GM06990 (cell line): ENCODE results near the gene FOXJ3.

Experiments
- DNase-seq: peaks from one replicate; pipeline ENCODE4 v3.0.0-alpha.2; 2011; ENCODE audit not compliant: insufficient read length; ENCODE audit errors: extremely low read depth
- H3K27me3 ChIP-seq: replicated peaks from 2 replicates; pipeline ENCODE4 v1.6.0; 2011; ENCODE audit warnings: low read length; ENCODE audit not compliant: control insufficient read depth, insufficient read depth
- H3K36me3 ChIP-seq: 2 replicates; pipeline ENCODE4 v1.5.1; 2011; ENCODE audit warnings: low read length; ENCODE audit not compliant: control insufficient read depth, insufficient read depth
- H3K4me3 ChIP-seq: replicated peaks from 2 replicates; pipeline ENCODE4 v1.5.1; 2011; ENCODE audit warnings: low read depth, mild to moderate bottlenecking, control low read depth, low read length
- TF ChIP-seq, protein P1 (sequence below): IDR thresholded peaks from 2 replicates; pipeline ENCODE4 v1.5.1; 2011; ENCODE audit warnings: low read length, control low read depth, mild to moderate bottlenecking, inconsistent platforms; ENCODE audit not compliant: insufficient read depth, poor library complexity, severe bottlenecking

The FOXJ3 gene

DNA sequence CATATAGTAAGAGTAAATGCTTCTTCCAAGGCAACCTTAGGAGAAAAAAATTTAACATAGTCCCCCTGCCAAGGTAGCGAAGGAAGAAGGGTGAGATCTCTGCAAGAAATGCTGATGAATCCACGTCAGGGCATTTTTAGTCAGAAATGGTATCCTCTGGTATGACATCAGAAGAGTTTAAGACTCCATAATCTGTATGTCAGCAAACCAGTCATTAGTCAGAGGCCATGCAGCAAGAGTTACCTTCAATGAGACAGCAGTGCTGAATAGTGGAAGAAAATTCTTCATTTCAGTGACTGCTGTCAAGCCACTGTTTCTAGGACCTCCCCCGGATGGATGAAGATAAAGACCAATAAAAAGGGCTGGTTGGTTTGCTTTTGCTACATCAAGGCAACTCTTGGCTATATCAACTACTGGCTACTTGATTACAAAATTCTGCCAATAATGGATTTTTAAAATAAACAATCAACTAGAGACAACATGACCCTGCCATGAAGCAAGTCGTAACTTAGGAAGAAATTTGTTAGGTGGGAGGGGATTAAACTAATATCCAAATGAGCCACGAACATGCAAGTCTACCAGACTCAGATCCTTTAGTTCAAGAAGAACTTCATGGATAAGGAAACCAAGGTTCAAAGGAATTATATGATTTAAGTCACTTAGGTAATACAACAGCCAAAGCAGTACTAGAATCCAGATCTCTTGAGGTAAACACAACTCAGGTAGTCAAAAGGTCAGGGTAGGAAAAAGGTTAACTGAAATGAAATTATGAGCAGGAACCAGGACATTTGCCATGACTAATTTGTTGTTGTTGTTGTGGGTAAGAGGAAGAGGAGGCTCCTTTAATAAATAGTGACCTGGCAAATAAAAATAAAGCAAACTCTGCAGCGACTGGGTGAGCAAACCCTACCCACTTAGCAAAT, 144.8 kb downstream of the FOXJ3 start:
- Histone ChIP-seq H3K27me3 (no peaks in the 10 kb centered on the region), H3K36me3 (peaks cover 3% of the 10 kb centered on the region), H3K4me3 (no peak overlapping the region)
- DNase-seq: no peak
- TF ChIP-seq, protein P1, sequence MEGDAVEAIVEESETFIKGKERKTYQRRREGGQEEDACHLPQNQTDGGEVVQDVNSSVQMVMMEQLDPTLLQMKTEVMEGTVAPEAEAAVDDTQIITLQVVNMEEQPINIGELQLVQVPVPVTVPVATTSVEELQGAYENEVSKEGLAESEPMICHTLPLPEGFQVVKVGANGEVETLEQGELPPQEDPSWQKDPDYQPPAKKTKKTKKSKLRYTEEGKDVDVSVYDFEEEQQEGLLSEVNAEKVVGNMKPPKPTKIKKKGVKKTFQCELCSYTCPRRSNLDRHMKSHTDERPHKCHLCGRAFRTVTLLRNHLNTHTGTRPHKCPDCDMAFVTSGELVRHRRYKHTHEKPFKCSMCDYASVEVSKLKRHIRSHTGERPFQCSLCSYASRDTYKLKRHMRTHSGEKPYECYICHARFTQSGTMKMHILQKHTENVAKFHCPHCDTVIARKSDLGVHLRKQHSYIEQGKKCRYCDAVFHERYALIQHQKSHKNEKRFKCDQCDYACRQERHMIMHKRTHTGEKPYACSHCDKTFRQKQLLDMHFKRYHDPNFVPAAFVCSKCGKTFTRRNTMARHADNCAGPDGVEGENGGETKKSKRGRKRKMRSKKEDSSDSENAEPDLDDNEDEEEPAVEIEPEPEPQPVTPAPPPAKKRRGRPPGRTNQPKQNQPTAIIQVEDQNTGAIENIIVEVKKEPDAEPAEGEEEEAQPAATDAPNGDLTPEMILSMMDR: no peak

DNA sequence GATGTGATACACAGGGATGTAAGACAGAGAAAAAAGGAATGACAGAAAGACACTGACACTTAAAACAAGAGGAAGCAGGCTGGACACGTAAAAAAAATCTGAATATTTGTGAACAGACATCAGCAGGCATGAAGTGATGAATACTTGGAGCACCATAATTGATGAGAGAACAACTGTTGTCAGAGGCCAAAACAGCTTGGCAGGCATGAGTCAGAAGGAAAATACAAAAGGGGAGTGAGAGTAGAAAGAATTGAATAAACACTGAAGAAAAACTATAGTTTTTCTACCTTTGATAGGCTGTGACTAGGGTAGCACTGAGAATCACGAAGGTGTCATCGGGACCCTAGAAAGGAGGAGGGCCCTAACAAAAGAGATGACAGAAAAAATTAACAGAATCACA, 148.9 kb downstream of the FOXJ3 start:
- DNase-seq: no peak
- Histone ChIP-seq H3K4me3 (no peak overlapping the region), H3K27me3 (no peaks in the 10 kb centered on the region), H3K36me3 (peaks cover 3% of the 10 kb centered on the region)
- TF ChIP-seq, protein P1: no peak

DNA sequence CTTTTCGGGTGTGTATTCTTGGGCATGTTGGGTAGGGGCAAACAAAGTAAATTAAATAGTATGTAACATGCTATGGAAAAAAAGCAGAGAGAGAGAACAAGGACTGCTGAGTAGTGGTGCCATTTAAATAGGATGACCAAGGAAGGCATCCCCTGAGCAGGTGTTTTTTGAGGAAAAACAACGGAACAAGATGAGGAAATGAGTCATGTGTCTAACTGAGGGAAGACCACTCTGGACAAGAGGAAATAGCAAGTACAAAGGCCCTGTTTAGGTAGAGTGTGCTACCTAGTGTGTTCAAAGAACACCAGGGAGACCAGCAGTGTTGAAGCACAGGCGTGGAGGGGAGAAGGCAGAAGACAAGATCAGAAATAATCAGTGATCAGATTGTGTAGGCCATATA, 150.4 kb downstream of the FOXJ3 start:
- Histone ChIP-seq H3K4me3 (no peak overlapping the region), H3K36me3 (peaks cover 5% of the 10 kb centered on the region), H3K27me3 (no peaks in the 10 kb centered on the region)
- no peak for DNase-seq
- TF ChIP-seq, protein P1: no peak

DNA sequence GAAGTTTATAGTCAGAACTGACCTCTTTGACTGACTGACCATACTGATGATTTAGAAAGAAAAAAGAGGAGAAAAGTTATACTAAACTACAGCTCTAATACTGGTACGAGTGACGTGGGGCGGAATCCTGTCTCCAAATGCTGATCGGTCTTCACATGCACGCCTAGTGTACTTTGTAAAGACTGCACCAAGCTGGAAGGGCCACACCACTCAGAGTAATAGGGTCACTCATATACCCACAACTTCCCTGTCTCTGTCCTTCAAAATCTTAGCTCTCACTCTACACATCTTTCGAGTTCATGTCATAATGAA, 151.1 kb downstream of the FOXJ3 start:
- Histone ChIP-seq H3K4me3 (no peak overlapping the region), H3K27me3 (no peaks in the 10 kb centered on the region), H3K36me3 (peaks cover 5% of the 10 kb centered on the region)
- TF ChIP-seq, protein P1: no peak
- DNase-seq: no peak

DNA sequence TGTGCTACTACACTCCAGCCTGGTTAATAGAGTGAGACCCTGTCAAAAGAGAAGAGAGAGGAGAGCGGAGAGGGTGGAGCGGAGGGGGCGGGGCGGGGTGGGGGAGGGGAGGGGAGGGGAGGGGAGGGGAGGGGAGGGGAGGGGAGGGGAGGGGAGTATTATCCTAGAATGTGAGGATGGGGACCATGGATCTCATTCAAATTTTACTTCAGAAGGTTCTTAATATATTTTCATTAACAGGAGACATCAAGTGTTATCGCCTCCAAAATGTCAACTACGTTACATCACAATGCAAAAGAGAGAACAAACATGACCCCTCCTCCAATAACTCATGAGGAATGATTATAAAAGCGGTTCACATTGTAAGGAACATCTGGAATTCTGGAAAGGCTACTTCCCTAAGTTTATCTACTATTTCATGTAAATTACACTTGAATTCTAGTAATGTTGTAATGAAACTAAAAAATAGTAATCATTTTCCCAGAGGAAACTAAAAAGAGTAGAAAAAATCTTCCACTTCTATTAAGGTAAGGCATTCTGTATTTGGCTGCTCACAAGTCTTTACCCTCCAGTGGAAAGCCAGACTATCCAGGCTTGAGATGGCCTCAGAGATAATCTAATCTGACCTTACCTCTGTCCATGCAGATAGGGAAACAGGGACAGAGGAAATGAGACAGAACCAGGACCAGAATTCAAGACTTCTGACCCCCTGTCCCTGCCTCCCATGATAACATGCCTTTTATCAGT, 151.7 kb downstream of the FOXJ3 start:
- H3K4me3 ChIP-seq: no peak overlapping the region
- H3K36me3 ChIP-seq: peaks cover 5% of the 10 kb centered on the region
- TF ChIP-seq, protein P1: no peak
- no peaks in the 10 kb centered on the region for H3K27me3 ChIP-seq
- DNase-seq: no peak
